ENCODE results near the gene ALPL. TPM values are rescaled to one million over a fixed set of nuclear protein-coding genes. Genes with fewer than 3 reads are reported as not detected.

Gene ALPL
- total and polyA plus RNA-seq, 9 of the 15 experiments (the other 6 are each of a cell fraction or from before 2014, with no cell fraction given), result 0.04 to 0.38 (median 0.18) TPM; not detected in 4

- TF ChIP-seq ZBTB40 (IDR thresholded peaks at IDR 0.05), result no peak
- TF ChIP-seq ZBTB40 (CRISPR knock-in tag; IDR thresholded peaks at IDR 0.05), result no peak
- no peak for TF ChIP-seq TRIM25 (IDR thresholded peaks at IDR 0.05; ENCODE audit: borderline replicate concordance)
- no peak for TF ChIP-seq ZNF175 (CRISPR knock-in tag; IDR thresholded peaks at IDR 0.05; ENCODE audit: low read depth)
- TF ChIP-seq MTA3 (IDR thresholded peaks at IDR 0.05; ENCODE audit: borderline replicate concordance), result peak; percentile 71; the same call in 1 of the 2 replicates
- no peak for TF ChIP-seq MTA1 (IDR thresholded peaks at IDR 0.05; ENCODE audit: borderline replicate concordance)
- TF ChIP-seq, protein P1, sequence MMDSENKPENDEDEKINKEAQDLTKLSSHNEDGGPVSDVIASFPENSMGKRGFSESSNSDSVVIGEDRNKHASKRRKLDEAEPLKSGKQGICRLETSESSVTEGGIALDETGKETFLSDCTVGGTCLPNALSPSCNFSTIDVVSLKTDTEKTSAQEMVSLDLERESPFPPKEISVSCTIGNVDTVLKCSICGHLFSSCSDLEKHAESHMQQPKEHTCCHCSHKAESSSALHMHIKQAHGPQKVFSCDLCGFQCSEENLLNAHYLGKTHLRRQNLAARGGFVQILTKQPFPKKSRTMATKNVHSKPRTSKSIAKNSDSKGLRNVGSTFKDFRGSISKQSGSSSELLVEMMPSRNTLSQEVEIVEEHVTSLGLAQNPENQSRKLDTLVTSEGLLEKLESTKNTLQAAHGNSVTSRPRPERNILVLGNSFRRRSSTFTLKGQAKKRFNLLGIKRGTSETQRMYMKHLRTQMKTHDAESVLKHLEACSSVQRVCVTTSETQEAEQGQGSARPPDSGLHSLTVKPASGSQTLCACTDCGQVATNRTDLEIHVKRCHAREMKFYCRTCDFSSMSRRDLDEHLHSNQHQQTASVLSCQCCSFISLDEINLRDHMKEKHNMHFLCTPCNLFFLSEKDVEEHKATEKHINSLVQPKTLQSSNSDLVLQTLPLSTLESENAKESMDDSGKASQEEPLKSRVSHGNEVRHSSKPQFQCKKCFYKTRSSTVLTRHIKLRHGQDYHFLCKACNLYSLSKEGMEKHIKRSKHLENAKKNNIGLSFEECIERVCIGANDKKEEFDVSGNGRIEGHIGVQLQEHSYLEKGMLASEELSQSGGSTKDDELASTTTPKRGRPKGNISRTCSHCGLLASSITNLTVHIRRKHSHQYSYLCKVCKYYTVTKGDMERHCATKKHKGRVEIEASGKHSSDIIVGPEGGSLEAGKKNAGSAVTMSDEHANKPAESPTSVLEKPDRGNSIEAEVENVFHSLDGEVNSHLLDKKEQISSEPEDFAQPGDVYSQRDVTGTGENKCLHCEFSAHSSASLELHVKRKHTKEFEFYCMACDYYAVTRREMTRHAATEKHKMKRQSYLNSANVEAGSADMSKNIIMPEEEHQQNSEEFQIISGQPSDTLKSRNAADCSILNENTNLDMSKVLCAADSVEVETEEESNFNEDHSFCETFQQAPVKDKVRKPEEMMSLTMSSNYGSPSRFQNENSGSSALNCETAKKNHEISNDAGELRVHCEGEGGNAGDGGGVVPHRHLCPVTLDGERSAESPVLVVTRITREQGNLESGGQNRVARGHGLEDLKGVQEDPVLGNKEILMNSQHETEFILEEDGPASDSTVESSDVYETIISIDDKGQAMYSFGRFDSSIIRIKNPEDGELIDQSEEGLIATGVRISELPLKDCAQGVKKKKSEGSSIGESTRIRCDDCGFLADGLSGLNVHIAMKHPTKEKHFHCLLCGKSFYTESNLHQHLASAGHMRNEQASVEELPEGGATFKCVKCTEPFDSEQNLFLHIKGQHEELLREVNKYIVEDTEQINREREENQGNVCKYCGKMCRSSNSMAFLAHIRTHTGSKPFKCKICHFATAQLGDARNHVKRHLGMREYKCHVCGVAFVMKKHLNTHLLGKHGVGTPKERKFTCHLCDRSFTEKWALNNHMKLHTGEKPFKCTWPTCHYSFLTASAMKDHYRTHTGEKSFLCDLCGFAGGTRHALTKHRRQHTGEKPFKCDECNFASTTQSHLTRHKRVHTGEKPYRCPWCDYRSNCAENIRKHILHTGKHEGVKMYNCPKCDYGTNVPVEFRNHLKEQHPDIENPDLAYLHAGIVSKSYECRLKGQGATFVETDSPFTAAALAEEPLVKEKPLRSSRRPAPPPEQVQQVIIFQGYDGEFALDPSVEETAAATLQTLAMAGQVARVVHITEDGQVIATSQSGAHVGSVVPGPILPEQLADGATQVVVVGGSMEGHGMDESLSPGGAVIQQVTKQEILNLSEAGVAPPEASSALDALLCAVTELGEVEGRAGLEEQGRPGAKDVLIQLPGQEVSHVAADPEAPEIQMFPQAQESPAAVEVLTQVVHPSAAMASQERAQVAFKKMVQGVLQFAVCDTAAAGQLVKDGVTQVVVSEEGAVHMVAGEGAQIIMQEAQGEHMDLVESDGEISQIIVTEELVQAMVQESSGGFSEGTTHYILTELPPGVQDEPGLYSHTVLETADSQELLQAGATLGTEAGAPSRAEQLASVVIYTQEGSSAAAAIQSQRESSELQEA (IDR thresholded peaks at IDR 0.05; ENCODE audit: low read depth), result no peak
- no peak for TF ChIP-seq POU5F1 (IDR thresholded peaks at IDR 0.05; ENCODE audit: borderline replicate concordance, low read depth, low read length, partially characterized antibody)
- TF ChIP-seq TCF3 (CRISPR knock-in tag; IDR thresholded peaks at IDR 0.05), result peak; percentile 74
Observed at GRCh38 chr1:21608798-21609197, 99.6 kb downstream of the ALPL start (continued).
